Dermis microvascular lymphatic vessel endothelial cell (primary cell): Measurements from ENCODE around the gene SH3PXD2A. TPM values are rescaled to one million over a fixed set of nuclear protein-coding genes. Genes with fewer than 3 reads are reported as not detected.
"Not testable (repeated sequence)": the region's sequence is repeated elsewhere in the genome, so short reads cannot be mapped to it uniquely, and the experiment has no call there.

Experiments
- DNase-seq, 2 donors: peaks; one replicate each; pipeline versions ENCODE4 v3.0.0 to v3.0.0-alpha.2; 2010; ENCODE audit warnings: low read depth in 2 of 2
- total RNA-seq: library from RNA; depleted of rRNA; stranded (reverse); fragments of >200 nt; gene quantifications from 2 replicates; pipeline ENCODE4 v1.2.1, GENCODE V29; 2014

Gene SH3PXD2A
- total RNA-seq, 1 donor from 2014 or later: 2.6 TPM

DNA sequence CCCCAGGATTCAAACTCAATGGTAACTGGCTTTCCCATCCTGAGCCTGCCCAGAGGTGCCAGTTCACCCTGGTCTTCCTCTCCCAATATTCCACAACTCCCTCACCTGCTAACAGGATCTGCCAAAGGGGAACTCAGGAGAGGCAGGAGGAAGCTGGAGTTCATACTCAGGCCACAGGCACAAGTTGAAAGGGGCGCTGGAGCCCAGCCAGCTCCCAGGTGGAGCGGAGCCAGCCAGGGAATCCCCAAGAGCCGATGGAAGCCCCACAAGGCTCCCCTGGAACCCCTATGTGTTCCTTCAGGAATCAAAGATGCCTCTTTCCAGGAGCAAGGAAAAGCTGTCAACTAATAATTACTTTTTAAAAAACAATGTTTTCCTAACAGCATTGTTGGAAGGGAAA is 63.5 kb downstream of the SH3PXD2A start:
- no peak for DNase-seq

DNA sequence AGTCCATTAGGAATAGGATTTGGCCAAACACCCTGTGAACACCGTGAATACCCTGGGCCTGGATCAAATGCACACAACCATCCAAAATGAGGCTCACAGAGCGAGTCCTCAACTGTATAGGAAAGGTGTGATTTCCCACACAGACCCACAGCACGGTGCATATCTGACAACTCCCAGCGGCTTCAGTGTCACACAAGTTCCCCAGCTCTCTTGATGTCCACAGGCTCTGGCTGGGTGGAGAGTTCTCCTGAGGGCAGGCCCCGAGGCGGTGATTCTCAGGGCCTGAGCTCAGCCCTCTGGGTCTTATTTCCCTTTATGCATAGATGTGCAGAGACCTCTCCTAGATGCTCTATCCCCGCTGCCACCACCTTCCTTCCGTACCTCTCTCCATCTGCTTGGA is 64.1 kb downstream of the SH3PXD2A start:
- no peak for DNase-seq

DNA sequence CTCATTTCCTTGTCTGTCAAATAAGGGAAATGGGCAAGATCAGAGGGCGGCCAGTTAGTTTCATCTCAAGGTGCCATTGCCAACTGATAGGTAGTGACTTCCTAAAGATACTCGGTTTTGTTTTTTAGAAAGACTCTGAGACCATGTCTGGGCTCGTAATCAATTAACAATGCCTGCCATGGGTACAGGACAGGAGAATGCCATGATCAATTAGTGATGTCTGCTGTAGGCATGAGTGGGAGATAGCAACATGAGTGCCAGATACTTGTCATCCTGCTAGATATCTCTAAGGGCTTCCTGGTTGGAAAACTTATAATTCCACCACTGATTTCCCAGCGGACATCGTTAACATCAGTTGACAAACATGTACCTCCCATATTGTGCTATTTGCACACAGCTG is 64.8 kb downstream of the SH3PXD2A start:
- no peak for DNase-seq

DNA sequence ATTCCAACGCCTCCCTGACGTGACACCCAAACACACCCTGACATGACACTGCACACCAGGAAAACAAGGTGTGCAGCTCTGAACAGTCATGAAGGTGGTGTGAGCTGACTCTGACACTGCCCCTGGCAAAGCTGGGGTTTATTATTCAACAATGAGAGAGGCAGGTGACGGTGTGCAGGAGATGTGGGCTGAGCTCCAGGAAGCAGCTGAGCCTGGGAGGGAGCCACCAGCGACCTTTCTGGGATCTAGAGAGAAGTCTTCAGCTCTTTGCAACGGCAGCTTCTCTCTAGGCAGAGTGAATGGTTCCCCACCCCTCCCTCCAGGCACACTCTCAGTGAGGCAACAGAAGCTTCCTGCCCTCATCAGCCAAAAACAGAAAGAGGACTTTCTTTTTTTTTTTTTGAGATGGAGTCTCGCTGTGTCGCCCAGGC is 65.6 kb downstream of the SH3PXD2A start:
- DNase-seq: no peak

DNA sequence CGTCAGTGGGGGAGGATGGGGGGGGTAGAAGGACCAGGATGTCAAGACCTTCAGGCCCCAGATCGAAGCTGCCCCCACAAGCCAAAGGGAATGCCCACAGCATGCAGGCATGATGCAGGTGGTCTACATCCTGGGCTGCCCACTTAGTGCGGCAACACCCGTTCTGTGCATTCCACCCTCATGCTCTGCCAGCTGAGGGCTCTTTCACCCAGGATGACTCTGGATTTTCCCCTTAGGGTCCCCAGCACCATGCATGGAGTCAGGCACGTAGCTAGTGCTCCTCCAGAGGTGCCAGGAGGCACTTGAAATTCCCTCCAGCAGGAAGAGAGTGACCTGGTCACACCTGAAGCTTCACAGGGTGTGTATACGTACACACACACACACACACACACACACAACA is 66.2 kb downstream of the SH3PXD2A start:
- DNase-seq: no peak

DNA sequence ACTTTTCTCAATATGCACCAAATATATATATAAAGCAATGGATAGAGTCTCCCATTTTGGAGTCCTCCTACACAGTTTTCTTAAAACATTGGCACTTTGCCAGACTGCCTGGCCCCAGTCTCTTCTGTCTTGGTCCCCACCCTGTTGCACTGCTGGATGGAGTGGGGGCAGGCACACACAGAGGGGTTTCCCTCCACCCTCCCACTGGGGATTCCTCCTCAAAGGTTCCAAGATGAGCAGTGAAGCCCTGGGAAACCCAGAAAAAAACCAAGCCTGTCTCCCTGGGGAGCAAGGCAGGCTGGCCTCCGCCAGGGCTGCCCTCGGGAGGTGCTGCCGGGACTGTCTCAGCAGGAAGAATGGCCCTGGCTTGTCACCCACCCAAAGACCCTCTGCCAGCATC is 68.0 kb downstream of the SH3PXD2A start:
- no peak for DNase-seq

DNA sequence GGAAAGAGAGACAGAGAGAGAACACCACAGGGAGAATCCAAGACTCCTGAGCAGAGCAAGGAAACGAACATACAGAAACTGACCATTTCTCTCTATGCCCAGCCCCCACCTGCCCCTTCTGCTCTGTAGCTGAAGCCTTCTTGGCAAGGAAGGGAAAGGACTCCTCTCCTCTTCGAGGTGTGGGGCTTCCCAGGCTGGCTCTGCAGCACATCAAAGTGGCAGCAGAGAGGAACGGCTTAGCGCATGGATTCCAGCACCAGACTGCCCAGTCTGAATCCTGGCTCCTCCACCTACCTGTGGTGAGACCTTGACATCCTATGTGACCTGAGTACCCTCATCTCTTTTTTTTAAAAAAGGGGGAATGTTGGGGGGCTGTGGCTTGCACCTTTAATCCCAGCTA is 69.4 kb downstream of the SH3PXD2A start:
- no peak for DNase-seq

DNA sequence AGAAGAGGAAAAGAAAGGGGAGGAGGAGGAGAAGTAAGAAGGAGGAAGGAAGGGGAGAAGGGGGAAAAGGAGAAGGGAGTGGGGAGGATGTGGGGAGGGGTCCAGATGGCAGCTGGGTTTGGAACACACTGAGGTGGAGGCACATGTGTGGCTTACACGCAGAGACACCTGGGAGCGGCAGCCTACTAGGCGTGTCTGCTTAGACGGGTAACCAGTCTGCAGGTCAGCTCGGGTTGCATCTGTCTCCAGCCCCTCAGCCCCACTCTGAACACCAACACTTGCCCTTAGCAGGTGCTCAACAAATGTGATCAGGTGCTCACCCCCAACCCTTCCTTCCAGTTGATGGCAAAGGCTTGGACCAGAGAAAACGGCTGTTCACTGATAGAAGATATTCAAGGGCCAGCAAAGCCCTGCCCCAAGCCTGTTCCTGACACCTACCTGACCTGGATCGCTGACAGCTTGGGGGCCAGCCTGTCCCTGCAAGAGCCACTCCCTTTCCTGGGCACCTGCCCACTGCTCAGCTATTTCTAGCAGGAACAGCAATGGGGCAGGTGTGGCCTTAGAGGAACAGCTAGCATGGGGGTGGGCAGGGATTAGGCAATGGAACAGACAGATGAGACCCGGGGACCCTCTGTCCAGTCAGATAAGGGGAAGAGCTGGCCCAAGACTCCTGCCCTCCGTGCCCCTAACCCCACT is 70.5 kb downstream of the SH3PXD2A start:
- DNase-seq: no peak

DNA sequence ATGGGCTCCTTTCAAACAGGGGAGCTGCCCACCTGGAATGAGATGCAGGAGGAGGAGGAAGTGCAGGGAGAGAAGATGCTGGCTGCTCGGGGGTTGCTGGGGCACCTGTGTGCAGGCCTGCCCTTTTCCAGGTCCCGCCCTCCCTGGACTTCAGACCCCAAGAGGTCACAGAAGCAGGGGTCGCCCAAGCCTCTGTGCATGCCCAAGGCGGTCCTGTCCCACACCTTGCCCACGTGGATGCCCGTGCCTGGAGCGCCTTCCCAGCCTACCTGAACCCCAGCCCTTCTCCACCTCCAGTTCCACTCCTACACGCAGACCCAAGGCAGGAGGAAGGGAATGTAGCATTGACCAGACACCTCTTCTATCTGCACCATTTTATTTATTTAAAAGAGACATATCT is 71.3 kb downstream of the SH3PXD2A start:
- DNase-seq: no peak

DNA sequence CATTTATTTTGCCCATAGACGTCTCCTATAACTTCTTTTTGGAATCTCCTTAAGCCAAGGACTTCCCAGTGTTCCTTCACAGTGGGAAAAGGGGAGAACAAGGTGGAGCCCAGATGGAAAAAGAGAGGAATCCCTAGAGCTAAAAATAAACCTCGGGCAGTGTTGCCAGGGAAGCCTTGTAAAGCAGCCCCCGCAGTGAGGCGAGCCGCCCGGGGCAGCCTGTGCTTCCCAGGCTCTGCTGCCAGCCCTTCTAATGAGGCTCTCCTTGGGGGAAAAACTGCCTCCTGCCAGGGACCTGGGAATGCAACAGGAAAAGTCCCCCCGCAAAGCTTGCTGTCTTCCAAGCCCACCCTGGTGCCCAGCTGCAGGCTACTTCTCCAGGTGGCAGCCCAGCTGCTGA is 71.7 kb downstream of the SH3PXD2A start:
- no peak for DNase-seq

DNA sequence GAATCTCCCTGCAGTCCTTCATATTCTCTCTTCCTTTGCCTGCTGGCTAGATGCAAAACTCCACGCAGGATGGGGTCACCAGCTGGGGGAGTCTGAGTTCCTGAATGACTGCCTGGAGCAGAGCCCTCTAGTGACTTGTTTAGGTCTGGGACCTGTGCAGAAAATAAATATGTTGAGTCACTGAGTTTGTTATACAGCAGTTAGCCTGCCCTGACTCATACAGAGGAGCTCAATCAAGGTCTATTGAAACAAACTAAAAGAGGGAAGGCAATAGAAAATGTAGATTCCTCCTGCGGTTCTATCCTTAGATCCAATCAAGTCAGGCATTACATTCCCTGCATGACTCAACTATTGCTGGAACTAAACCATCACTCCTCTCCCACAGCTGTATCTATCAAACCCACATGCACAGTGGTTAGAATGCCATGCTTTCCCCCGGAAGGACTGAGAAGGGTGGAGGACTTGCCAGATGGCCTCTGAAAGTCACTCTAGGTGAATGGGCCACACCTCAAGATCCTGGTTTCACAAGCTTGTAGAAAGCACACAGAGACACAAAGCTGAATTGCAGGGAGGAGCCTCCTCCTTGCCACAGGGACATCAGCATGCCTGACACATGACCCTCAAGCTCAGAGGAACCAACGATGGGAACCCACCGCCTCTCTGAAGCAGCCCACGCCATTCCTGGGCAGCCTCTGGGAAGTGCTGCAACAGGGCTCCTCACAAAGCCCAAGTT is 73.9 kb downstream of the SH3PXD2A start:
- DNase-seq: peak; percentile 9 to 47

DNA sequence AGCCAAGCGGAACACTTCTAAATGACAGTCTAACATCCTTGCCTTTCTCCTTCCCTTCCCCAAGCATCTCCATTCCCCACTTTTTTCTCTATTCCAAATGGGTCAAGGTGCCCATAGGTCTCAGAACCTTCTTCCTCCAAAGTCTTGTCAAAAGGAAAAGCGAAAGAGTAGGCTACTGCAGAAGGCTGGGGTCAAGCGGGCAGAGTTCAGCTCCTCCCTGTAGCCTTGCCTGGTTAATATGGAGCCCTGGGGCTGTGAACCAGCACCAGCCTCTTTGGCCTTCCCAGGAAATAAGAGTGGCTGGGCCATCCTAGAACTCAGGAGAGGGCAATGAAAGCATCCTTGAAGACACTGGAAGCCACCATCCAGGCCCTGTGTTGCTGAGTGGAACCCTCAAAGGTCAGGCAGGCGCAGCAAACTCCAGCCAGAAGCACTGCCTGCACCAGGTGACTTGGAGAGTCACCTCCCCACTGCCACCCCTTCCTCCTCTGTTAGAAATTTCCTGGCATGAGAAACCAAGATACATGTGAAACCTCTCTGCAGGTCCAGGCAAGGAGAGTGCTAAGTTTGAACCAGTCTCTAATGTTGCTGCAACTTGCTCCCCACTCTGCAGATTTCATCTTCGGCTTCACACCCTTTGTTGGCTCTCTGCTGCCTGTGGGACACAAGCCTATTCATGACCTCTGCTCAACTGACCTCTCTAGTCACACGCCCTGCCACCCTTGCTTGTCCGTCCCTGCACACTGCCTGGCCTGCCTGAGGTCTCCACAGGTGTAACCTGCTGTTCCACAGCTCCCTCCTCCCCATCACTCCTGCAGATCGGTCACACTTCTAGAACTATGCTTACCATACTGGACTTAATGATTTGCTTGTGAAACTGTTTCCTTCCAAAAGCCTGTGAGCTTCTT is 74.9 kb downstream of the SH3PXD2A start:
- no peak for DNase-seq

DNA sequence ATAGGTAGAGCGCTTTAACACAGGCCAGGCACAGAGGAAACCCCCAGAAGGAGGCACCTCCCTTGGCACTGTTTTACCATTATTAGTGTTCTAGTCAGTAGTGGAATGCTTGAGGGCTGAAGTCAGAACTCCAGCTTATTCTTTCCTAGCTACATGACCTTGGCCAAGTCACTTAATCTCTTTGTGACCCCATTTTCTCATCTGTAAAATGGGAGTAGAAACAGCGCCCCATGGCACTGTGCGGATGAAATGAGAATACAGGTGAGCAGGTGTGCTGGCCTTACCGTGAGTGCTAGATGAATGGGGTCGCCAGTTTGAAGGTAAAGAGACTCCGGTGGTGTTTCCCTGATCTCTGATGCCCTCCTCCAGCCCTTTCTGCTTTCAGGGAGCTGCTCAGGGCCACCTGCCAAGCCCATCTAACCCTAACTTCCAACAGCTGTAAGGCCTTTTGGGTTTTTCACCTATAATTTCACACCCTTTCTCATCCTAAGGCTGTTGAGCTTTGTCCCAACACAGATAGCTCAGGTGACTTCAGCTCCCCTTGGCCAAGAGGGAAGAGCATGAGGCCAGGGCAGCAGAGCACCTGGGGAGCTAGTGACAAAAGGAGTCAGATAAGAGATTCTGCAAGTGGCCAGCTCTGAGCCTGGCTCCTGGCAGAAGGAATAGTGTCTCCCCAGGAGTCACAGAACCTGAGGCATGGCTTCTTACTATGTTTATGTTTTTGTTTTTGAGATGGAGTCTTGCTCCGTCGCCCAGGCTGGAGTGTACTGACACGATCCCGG is 76.8 kb downstream of the SH3PXD2A start:
- no peak for DNase-seq

DNA sequence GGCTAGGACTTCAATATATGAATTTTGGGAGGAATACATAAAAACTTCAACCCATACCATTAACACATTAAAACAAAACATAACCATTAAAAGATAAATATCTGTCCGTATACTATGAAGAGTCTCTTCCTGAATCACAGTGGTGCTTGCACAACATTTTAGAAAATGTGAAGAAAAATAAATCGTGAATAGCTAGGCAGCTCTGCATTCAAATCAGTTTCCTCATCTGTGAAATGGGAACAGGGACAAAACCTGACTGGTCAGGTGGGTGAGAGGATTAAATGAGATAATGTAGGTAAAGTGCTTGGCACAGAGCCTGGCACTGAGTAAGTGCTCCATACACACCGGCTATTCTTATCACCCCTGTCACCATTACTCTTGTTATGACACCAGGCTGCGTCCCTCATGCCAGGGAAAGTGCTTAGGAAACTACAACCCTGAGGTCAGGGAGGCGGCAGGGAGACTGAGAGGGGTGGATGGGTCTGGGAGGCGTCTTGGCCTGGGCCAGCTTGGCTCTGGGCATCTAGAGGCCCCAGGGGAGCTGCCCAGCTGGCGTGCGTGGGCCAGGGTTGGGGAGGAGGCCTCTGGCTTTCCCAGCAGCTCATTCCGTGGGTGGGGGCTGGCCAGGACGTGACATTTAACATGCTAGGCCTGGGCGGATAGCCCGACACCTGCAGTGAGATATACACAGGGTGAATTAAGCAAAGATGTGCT is 78.3 kb downstream of the SH3PXD2A start:
- no peak for DNase-seq

DNA sequence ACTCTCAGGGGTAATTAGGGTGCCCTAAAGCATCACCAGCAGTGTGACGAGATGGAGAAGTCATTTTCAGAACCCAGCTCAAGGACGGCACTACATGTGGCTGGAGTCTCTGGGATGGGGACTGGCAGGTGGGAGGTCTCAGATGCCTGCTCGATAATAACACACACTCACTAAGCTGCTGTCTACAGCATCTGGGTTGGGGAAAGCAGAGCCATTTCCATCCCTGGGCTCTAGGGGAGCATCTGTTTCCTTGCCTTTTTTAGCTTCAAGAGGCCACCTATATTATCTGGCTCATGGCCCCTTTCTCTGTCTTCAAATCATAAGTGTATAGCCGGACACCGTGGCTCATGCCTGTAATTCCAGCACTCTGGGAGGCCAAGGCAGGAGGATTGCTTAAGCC is 79.6 kb downstream of the SH3PXD2A start:
- DNase-seq: no peak

DNA sequence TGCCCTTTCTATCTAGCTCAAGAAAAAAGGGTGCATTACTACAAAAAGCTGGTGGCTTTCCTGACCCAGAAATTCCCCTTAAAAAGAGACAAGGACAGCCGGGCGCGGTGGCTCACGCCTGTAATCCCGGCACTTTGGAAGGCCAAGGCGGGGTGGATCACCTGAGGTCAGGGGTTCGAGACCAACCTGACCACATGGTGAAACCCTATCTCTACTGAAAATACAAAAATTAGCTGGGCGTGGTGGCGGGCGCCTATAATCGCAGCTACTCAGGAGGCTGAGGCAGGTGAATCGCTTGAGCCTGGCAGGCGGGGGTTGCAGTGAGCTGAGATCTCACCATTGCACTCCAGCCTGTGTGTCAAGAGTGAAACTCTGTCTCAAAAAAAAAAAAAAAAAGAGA is 82.5 kb downstream of the SH3PXD2A start:
- not testable (repeated sequence) for DNase-seq

DNA sequence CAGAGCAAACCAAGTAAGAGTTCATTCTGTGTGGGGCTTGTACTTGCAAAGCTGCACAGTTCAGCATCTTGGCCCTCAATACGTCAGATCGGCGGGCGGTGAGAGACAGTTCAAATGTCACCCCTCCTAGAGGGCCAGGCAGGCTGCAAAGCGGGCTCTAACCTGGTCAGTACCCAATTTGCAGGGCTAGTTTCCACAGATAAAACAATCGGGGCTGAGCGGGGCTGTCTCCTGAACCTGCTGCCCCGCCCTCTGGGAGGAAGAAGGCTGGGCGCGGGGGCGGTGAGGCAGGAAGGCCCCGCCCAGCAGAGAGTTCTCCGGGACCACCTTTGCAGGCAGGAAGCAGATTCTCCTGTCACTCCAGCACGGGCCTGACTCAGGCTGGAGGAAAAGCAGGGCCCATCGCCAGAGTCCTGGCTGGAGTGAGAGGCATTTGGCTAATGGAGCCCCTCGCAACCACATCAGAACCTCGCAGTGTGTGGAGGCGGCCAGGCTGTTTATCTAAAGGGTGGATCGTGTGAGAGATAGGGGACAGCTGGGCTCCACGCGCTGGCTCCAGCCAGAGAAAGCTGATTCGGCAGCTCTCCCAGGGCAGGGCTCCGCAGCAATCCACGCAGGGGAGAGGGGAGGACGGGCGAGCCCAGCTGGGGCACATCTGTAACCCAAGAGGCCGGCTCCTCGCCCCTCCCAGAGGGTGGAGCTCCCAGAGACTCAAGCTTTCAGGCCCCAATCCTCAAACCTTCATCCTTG is 83.1 kb downstream of the SH3PXD2A start:
- DNase-seq: peak; percentile 37 to 75

DNA sequence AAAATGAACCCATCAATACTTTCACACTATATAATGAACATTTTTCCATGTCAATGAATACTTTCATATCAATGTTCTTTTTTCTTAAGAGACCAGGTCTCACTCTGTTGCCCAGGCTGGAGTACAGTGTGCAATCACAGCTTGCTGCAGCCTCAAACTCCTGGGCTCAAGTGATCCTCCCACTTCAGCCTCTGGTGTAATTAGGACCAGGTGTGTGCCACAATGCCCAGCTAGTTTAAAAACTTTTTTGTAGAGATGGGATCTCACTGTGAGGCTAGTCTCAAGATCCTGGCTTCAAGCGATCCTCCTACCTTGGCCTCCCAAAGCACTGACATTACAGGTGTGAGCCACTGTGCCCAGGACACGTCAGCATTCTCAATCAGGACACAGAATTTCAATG is 85.2 kb downstream of the SH3PXD2A start:
- DNase-seq: no peak

DNA sequence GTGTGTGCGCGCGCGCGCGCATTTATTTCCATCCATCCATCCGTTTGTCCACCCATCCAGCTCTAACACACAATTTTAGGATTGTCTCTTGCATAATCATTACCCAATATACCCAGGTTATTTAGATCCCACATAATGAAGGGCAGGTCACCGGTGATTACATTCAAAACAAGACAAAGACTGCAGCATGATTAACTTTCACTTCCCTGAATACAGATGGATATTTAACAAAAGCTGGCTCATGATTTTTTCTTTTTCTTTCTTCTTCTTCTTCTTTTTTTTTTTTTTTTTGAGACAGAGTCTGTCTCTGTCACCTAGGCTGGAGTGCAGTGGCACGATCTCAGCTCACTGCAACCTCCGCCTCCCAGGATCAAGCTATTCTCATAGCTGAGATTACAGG is 86.2 kb downstream of the SH3PXD2A start:
- DNase-seq: no peak

DNA sequence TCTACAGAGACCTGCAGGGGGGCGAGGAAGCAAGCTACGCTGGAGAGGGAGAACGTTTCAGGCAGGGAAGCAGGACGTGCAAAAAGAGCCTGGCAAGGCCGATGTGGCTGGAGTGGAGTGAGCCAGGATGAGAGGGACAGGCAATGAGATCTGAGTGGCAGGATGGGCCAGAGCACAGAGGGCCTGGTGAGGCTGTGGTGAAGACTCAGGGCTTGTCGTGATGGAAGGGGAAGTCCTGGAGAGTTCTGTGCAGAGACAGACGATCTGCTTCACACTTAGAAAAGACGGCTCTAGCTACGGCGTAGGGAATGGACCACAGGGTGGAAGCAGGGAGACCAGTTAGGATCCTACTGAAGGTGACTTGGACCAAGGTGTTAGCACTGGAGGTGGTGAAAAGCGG is 87.0 kb downstream of the SH3PXD2A start:
- DNase-seq: no peak
